Measurements from ENCODE around the gene RNFT2. TPM values are rescaled to one million over a fixed set of nuclear protein-coding genes. Genes with fewer than 3 reads are reported as not detected.

Gene RNFT2
- total RNA-seq, 1 experiment from 2014 or later, result 21.1 TPM

DNA sequence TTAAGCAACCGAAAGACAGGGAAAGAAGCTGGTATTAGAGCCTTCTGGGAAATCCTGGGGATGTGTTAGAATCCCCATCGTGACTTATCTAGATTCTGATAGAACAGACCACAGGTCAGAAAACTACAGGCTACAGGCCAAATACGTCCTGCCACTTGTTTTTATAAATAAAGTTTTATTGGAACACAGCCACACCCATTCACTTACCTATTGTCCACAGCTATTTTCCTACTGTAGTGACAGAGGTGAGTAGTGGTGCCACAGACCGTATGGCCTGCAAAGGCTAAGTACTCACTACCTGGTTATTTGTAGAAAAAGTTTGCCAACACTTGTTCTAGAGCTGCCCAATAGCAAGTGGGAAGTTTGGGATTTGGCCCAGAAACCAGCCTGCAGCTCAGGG lies 89.3 kb downstream of the RNFT2 start:
- H3K9me3 ChIP-seq (ENCODE audit: insufficient read depth, low read depth), result no peaks in the 10 kb centered on the region
- ChIA-PET POLR2A (ENCODE audit: unreplicated experiment) (no interaction called here), CTCF (no interaction called here)
- H4K20me1 ChIP-seq (ENCODE audit: insufficient read depth), result no peaks in the 10 kb centered on the region
- no peak overlapping the region for H2AFZ ChIP-seq
- H3F3A ChIP-seq (ENCODE audit: insufficient read depth, low read depth), result no peaks in the 10 kb centered on the region
- H3K4me2 ChIP-seq, result no peak overlapping the region
- no peaks in the 10 kb centered on the region for H3K27me3 ChIP-seq (ENCODE audit: insufficient read depth, low read depth)
- no peaks in the 10 kb centered on the region for H3K9me2 ChIP-seq (ENCODE audit: insufficient read depth)
- H3K79me2 ChIP-seq (ENCODE audit: low read depth), result no peaks in the 10 kb centered on the region
- intact Hi-C loops (cut with micrococcal nuclease; ENCODE audit: unreplicated experiment), result no loop called here
- DNase-seq, result no peak
- TF ChIP-seq EZH2 (IDR thresholded peaks at IDR 0.05; ENCODE audit: low read depth), result no peak
- TF ChIP-seq, protein P1, sequence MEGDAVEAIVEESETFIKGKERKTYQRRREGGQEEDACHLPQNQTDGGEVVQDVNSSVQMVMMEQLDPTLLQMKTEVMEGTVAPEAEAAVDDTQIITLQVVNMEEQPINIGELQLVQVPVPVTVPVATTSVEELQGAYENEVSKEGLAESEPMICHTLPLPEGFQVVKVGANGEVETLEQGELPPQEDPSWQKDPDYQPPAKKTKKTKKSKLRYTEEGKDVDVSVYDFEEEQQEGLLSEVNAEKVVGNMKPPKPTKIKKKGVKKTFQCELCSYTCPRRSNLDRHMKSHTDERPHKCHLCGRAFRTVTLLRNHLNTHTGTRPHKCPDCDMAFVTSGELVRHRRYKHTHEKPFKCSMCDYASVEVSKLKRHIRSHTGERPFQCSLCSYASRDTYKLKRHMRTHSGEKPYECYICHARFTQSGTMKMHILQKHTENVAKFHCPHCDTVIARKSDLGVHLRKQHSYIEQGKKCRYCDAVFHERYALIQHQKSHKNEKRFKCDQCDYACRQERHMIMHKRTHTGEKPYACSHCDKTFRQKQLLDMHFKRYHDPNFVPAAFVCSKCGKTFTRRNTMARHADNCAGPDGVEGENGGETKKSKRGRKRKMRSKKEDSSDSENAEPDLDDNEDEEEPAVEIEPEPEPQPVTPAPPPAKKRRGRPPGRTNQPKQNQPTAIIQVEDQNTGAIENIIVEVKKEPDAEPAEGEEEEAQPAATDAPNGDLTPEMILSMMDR (conservative IDR thresholded peaks at IDR 0.05), result no peak
- H3K36me3 ChIP-seq (ENCODE audit: low read depth), result no peaks in the 10 kb centered on the region
- no peak overlapping the region for H3K4me3 ChIP-seq
- H3K27ac ChIP-seq, result no peak overlapping the region
- no TSS peak for BruUV-seq (replicated peaks)
- no peaks in the 10 kb centered on the region for H3K4me1 ChIP-seq (replicated peaks; ENCODE audit: insufficient read depth)

GRCh38 chr12:116832353-116832752 lies 94.2 kb downstream of the RNFT2 start:
- no peak overlapping the region for H2AFZ ChIP-seq
- BruUV-seq (replicated peaks), result no TSS peak
- DNase-seq, result no peak
- no peaks in the 10 kb centered on the region for H3K9me3 ChIP-seq (ENCODE audit: insufficient read depth, low read depth)
- no peaks in the 10 kb centered on the region for H3K79me2 ChIP-seq (ENCODE audit: low read depth)
- POLR2A ChIA-PET (ENCODE audit: unreplicated experiment), result no interaction called here
- H4K20me1 ChIP-seq (ENCODE audit: insufficient read depth), result no peaks in the 10 kb centered on the region
- no peaks in the 10 kb centered on the region for H3K27me3 ChIP-seq (ENCODE audit: insufficient read depth, low read depth)
- no peaks in the 10 kb centered on the region for H3K9me2 ChIP-seq (ENCODE audit: insufficient read depth)
- intact Hi-C loops (cut with micrococcal nuclease; ENCODE audit: unreplicated experiment), result no loop called here
- TF ChIP-seq, protein P1 (conservative IDR thresholded peaks at IDR 0.05), result no peak
- TF ChIP-seq EZH2 (IDR thresholded peaks at IDR 0.05; ENCODE audit: low read depth), result no peak
- no peak overlapping the region for H3K27ac ChIP-seq
- no peak overlapping the region for H3K4me3 ChIP-seq
- CTCF ChIA-PET, result no interaction called here
- H3F3A ChIP-seq (ENCODE audit: insufficient read depth, low read depth), result no peaks in the 10 kb centered on the region
- no peaks in the 10 kb centered on the region for H3K4me1 ChIP-seq (replicated peaks; ENCODE audit: insufficient read depth)
- no peaks in the 10 kb centered on the region for H3K36me3 ChIP-seq (ENCODE audit: low read depth)
- H3K4me2 ChIP-seq, result no peak overlapping the region

DNA sequence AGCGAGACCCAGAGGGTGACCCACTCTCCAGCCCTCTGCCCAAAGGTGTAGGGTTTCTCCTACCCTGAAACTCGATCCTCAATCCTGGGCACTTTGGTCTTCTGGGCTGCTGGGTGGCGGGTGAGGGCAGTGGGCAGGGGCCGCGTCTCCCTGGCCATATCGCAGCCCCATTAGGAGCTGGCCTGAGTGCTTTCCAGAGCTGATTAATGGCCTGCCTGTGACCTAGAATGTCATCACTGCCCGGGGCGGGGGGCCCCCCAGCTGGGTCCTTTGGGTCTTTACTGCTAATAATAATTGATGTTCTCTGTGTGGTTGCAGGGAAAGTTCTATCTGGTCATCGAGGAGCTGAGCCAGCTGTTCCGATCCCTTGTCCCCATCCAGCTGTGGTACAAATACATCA lies 95.4 kb downstream of the RNFT2 start:
- TF ChIP-seq EZH2 (IDR thresholded peaks at IDR 0.05; ENCODE audit: low read depth), result no peak
- TF ChIP-seq, protein P1 (conservative IDR thresholded peaks at IDR 0.05), result no peak
- intact Hi-C loops (cut with micrococcal nuclease; ENCODE audit: unreplicated experiment), result no loop called here
- Histone ChIP-seq H3K36me3 (ENCODE audit: low read depth) (no peaks in the 10 kb centered on the region), H3K27ac (no peak overlapping the region), H3K9me3 (ENCODE audit: insufficient read depth, low read depth) (no peaks in the 10 kb centered on the region), H4K20me1 (ENCODE audit: insufficient read depth) (no peaks in the 10 kb centered on the region), H3K4me1 (replicated peaks; ENCODE audit: insufficient read depth) (no peaks in the 10 kb centered on the region), H3K4me2 (no peak overlapping the region), H3K79me2 (ENCODE audit: low read depth) (no peaks in the 10 kb centered on the region), H3K9me2 (ENCODE audit: insufficient read depth) (no peaks in the 10 kb centered on the region), H3K27me3 (ENCODE audit: insufficient read depth, low read depth) (no peaks in the 10 kb centered on the region), H3K4me3 (no peak overlapping the region), H3F3A (ENCODE audit: insufficient read depth, low read depth) (no peaks in the 10 kb centered on the region), H2AFZ (no peak overlapping the region)
- ChIA-PET CTCF (no interaction called here), POLR2A (ENCODE audit: unreplicated experiment) (no interaction called here)
- DNase-seq, result no peak
- no TSS peak for BruUV-seq (replicated peaks)
